ENCODE data around the gene WDR64. TPM values are rescaled to one million over a fixed set of nuclear protein-coding genes. Genes with fewer than 3 reads are reported as not detected.

The WDR64 gene
- total RNA-seq, 1 donor from 2014 or later: not detected

DNA sequence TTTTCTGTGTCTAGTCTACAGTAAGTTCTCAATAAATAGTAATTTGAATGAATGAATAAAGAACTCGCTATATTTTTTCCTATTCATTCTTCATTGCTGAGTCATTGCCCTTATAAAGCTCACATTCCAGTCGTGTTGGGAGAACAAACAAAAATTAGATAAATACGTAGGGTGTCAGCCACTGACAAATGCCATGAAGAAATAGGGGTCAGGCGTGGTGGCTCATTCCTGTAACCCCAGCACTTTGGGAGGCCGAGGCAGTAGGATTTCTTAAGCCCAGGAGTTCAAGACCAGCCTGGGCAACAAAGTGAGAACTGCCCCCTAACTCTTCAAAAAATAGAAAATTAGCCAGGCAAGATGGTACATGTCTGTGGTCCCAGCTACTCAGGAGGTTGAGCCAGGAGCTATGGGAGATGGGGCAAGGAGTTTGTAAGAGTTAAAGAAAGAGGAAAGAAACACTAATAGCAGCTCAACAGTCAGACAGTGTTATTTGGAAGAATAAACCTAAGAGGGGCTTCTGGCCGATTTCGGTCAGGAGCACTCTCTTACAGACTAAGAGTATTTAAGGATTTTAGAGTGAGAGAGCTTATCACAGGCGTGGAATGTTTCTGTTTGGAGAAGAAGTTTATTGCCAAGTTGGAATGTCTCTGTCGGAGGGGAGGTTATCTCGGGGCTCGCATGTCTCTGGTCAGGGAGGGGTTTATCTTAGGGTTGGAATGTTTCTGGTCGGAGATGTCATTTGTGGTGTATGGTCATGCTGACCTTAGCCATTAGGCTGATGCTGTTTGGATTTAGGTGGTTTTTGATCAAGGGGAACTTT, 10.1 kb upstream of the WDR64 start:
- no peak for DNase-seq (ENCODE audit: low read depth)
- TF ChIP-seq, protein P1, sequence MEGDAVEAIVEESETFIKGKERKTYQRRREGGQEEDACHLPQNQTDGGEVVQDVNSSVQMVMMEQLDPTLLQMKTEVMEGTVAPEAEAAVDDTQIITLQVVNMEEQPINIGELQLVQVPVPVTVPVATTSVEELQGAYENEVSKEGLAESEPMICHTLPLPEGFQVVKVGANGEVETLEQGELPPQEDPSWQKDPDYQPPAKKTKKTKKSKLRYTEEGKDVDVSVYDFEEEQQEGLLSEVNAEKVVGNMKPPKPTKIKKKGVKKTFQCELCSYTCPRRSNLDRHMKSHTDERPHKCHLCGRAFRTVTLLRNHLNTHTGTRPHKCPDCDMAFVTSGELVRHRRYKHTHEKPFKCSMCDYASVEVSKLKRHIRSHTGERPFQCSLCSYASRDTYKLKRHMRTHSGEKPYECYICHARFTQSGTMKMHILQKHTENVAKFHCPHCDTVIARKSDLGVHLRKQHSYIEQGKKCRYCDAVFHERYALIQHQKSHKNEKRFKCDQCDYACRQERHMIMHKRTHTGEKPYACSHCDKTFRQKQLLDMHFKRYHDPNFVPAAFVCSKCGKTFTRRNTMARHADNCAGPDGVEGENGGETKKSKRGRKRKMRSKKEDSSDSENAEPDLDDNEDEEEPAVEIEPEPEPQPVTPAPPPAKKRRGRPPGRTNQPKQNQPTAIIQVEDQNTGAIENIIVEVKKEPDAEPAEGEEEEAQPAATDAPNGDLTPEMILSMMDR (IDR thresholded peaks at IDR 0.05; ENCODE audit: insufficient read depth, low read length, poor library complexity, severe bottlenecking): no peak
- Histone ChIP-seq H3K27me3 (ENCODE audit: control insufficient read depth, insufficient read depth, low read length) (no peaks in the 10 kb centered on the region), H3K36me3 (ENCODE audit: control insufficient read depth, insufficient read depth, low read length) (no peaks in the 10 kb centered on the region), H3K4me3 (ENCODE audit: low read depth, low read length) (no peak overlapping the region)

DNA sequence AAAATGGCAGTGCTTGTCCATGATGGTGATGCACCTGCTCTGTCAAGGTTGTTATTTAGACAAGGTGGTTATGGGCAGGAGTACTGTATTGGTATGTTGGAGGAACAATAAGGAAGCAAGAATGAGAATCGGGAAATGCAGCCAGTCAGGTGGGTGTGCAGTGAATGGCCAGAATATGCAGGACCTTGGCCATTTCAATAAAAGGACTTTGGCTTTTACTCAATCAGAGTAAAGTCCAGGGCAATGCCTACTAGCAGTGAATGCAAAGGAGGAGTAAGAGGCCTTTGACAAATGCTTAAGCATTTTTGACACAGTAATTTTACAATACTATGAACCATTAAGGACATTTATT, 9.5 kb upstream of the WDR64 start:
- Histone ChIP-seq H3K36me3 (ENCODE audit: control insufficient read depth, insufficient read depth, low read length) (no peaks in the 10 kb centered on the region), H3K27me3 (ENCODE audit: control insufficient read depth, insufficient read depth, low read length) (no peaks in the 10 kb centered on the region), H3K4me3 (ENCODE audit: low read depth, low read length) (no peak overlapping the region)
- TF ChIP-seq, protein P1 (IDR thresholded peaks at IDR 0.05; ENCODE audit: insufficient read depth, low read length, poor library complexity, severe bottlenecking): no peak
- DNase-seq (ENCODE audit: low read depth): no peak

DNA sequence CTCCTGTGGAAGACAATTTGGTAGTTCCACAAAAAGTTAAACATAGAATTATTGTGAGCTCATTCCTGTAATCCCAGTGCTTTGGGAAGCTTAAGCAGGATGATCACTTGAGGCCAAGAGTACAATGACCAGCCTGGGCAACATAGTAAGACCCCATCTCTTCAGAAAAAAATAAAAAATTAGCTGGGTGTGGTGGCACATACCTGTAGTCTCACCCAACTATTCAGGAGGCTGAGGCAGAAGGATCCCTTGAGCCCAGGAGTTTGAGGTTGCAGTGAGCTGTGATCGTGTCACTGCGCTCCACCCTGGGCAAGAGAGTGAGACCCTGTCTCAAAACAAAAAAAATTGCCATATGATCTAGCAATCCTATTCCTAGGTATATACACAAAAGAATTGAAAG, 7.8 kb upstream of the WDR64 start:
- no peak overlapping the region for H3K4me3 ChIP-seq (ENCODE audit: low read depth, low read length)
- TF ChIP-seq, protein P1 (IDR thresholded peaks at IDR 0.05; ENCODE audit: insufficient read depth, low read length, poor library complexity, severe bottlenecking): no peak
- H3K27me3 ChIP-seq (ENCODE audit: control insufficient read depth, insufficient read depth, low read length): no peaks in the 10 kb centered on the region
- no peaks in the 10 kb centered on the region for H3K36me3 ChIP-seq (ENCODE audit: control insufficient read depth, insufficient read depth, low read length)
- DNase-seq (ENCODE audit: low read depth): no peak

DNA sequence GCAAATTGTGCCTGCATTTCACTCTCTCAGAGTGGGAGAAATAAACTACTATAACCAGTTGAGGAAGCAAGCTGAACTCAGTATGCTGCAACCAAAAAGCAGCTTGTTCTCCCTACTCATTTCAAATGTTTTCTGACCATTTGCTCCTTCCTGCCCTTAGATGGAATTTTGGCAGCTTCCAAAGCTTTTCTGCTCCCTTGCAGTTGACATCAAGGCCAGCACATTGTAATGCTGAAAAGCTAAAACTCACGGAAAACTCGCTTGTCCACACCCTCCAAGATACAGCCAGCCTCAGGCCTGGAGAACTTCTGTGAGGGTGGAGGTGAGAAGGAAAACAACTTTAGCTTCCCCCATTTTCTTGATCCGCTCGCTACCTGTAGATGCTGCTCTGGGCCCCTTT, 6.9 kb upstream of the WDR64 start:
- Histone ChIP-seq H3K27me3 (ENCODE audit: control insufficient read depth, insufficient read depth, low read length) (no peaks in the 10 kb centered on the region), H3K4me3 (ENCODE audit: low read depth, low read length) (no peak overlapping the region), H3K36me3 (ENCODE audit: control insufficient read depth, insufficient read depth, low read length) (no peaks in the 10 kb centered on the region)
- DNase-seq (ENCODE audit: low read depth): no peak
- TF ChIP-seq, protein P1 (IDR thresholded peaks at IDR 0.05; ENCODE audit: insufficient read depth, low read length, poor library complexity, severe bottlenecking): no peak

- DNase-seq (ENCODE audit: low read depth): no peak
- no peaks in the 10 kb centered on the region for H3K36me3 ChIP-seq (ENCODE audit: control insufficient read depth, insufficient read depth, low read length)
- TF ChIP-seq, protein P1 (IDR thresholded peaks at IDR 0.05; ENCODE audit: insufficient read depth, low read length, poor library complexity, severe bottlenecking): no peak
Measured at GRCh38 chr1:241646201-241646600, 5.9 kb upstream of the WDR64 start.

DNA sequence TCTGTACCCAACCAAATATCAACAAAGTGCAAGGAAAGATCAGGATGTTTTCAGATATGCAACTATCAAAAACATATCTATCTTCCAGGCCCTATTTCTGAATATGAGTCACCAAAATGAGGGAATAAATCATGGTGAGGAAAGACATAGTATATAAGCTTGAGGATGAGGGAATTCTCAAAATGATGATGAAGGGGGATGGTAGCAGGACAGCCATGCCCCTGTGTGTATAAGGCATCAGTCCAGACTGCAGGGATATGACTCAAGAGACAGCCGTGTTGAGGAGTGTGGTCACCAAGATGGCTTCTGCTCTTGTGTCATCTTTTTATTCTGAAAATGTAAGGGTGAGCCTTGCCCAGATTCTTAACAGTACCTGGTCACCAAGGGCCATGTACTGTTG, 4.4 kb upstream of the WDR64 start:
- Histone ChIP-seq H3K36me3 (ENCODE audit: control insufficient read depth, insufficient read depth, low read length) (no peaks in the 10 kb centered on the region), H3K27me3 (ENCODE audit: control insufficient read depth, insufficient read depth, low read length) (no peaks in the 10 kb centered on the region), H3K4me3 (ENCODE audit: low read depth, low read length) (no peak overlapping the region)
- TF ChIP-seq, protein P1 (IDR thresholded peaks at IDR 0.05; ENCODE audit: insufficient read depth, low read length, poor library complexity, severe bottlenecking): no peak
- no peak for DNase-seq (ENCODE audit: low read depth)

More at GRCh38 chr1:241646201-241646600, 5.9 kb upstream of the WDR64 start:
- H3K4me3 ChIP-seq (ENCODE audit: low read depth, low read length): no peak overlapping the region
- no peaks in the 10 kb centered on the region for H3K27me3 ChIP-seq (ENCODE audit: control insufficient read depth, insufficient read depth, low read length)
